GM12878 (cell line): Measurements from ENCODE around the gene EMX1.

Experiments
- EP300 ChIP-seq, 2 experiments: fragments of 150-350 bp in 1 of 2; IDR thresholded peaks; 2 replicates each; pipeline ENCODE4 v1.6.1; 2011 to 2012; ENCODE audit warnings: low read depth in 2 of 2, low read length in 2 of 2, borderline replicate concordance in 1 of 2, improper control_type of control experiment in 1 of 2, inconsistent platforms in 1 of 2; ENCODE audit not compliant: control insufficient read depth in 1 of 2
- RBBP5 ChIP-seq: fragments of 200-600 bp; sonication (generic); conservative IDR thresholded peaks from 2 replicates; pipeline ENCODE4 v1.6.1; 2016

GRCh38 chr2:72894514-72894913 lies 22.8 kb upstream of the EMX1 start:
- TF ChIP-seq EP300 (IDR thresholded peaks at IDR 0.05; ENCODE audit: borderline replicate concordance in 1 of 2, control insufficient read depth in 1 of 2, low read depth in 2 of 2, low read length in 2 of 2) (no peak), RBBP5 (no peak)
